Stimulated activated CD4-positive, alpha-beta T cell treated with anti-CD3 and anti-CD28 coated beads, TNF-alpha, amount 100 ng/mL, for 24 hours (primary cell): ENCODE measurements around the gene SERF2.
"Not testable (repeated sequence)": the region's sequence is repeated elsewhere in the genome, so short reads cannot be mapped to it uniquely, and the experiment has no call there.

Source experiments
- DNase-seq, 3 experiments: peaks; one replicate each; pipeline ENCODE4 v3.0.0-alpha.2; 2020; ENCODE audit warnings: low read depth in 3 of 3

The SERF2 gene

DNA sequence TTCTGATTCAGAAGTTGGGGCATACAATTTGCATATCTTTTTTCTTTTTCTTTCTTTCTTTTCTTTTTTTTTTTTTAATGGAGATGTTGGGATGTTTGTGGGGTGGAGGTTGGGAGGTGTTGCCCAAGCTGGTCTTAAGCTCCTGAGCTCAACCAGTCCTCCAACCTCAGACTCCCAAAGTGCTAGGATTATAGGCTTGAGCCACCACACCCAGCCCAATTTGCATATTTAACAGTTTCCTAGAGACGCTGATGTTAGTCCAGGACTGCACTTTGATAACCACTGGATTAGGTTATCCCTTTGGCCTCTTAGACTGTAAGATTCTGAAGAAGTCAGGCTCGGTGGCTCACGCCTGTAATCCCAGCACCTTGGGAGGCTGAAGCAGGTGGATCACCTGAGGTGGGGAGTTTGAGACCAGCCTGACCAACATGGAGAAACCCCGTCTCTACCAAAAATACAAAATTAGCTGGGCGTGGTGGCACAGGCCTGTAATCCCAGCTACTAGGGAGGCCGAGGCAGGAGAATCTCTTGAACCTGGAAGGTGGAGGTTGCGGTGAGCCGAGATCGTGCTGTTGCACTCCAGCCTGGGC lies 37.9 kb downstream of the SERF2 start:
- not testable (repeated sequence) for DNase-seq

DNA sequence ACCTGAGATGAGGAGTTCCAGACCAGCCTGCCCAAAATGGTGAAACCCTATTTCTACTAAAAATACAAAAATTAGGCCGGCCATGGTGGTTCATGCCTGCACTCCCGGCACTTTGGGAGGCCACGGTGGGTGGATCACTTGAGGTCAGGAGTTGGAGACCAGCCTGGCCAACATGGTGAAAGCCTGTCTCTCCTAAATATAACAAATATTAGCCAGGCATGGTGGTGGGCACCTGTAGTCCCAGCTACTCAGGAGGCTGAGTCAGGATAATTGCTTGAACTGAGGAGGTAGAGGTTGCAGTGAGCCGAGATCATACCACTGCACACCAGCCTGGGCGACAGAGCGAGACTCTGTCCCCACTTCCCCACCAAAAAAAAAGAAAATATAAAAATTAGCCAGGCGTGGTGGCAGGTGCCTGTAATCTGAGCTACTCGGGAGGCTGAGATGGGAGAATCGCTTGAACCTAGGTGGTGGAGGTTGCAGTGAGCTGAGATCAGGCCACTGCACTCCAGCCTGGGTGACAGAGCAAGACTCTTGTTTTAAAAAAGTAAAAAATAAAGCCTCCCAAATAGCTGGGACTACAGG lies 38.7 kb downstream of the SERF2 start:
- not testable (repeated sequence) for DNase-seq

- not testable (repeated sequence) for DNase-seq
Observed at GRCh38 chr15:43831519-43832052, 39.5 kb downstream of the SERF2 start.

- DNase-seq, result not testable (repeated sequence)
Observed at GRCh38 chr15:43832485-43832884, 40.4 kb downstream of the SERF2 start.

DNA sequence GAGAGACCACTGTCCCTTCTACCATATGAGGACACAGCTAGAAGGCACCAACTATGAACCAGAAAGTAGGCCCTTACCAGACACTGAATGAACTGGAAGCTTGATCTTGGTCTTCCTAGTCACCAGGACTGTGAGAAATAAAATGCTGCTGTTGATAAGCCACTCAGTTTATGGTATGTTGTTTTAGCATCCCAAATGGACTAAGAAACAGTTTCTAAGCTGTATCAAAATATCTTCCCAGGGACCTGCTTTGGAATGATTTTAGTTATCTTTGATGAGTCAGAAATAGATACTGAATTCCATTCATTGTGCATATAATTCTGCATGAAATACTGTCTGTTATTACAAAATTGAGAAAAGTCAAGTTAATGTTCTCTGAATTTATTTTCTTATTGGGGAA lies 53.3 kb downstream of the SERF2 start:
- no peak for DNase-seq
